Articular chondrocyte of knee joint (primary cell): ENCODE results near the gene RGS1. TPM values are rescaled to one million over a fixed set of nuclear protein-coding genes. Genes with fewer than 3 reads are reported as not detected.

Source experiments
- total RNA-seq: library from RNA; depleted of rRNA; stranded (reverse); fragments of >200 nt; gene quantifications from 2 replicates; pipeline ENCODE4 v1.2.3, GENCODE V29; 2012

Gene RGS1
- 0.43 TPM in 1 of 2 replicates, not detected in the other for total RNA-seq

GRCh38 chr1:192575499-192576189 is at the start of gene RGS1:
Gene RGS1, plus strand, starts transcription at chr1:192575773. Its CDS starts 20 bp downstream, at chr1:192575793.

Other genes with a start within 250 kb of the RGS1 start
- gene RGS13, start 60.4 kb downstream of the RGS1 start, total RNA-seq: not detected in 2 replicates
- 4.3 and 5.0 TPM in 2 replicates for gene RGS2, start 233.3 kb downstream of the RGS1 start, total RNA-seq